SK-N-SH (cell line): ENCODE measurements around the gene OR8B4. TPM values are rescaled to one million over a fixed set of nuclear protein-coding genes. Genes with fewer than 3 reads are reported as not detected.

Source experiments
- CTCF ChIA-PET: fragments of 300-600, 350-600 bp; formaldehyde crosslinking; extraction: SDS; loops from one replicate; lab custom pipeline; 2021; lab: Yijun Ruan, JAX
- POLR2A ChIA-PET: fragments of 350-600 bp; sonication (Branson Sonifier 250); formaldehyde crosslinking; extraction: SDS; loops from one replicate; lab custom pipeline; 2020; ENCODE audit warnings: antibody characterized with exemption, inconsistent platforms; lab: Yijun Ruan, JAX
- DNase-seq: peaks from one replicate; pipeline ENCODE4 v3.0.0; 2012
- H2AFZ ChIP-seq: fragments of 200-600 bp; sonication (generic); 2 replicates; pipeline ENCODE4 v1.8.1; 2016; ENCODE audit warnings: antibody characterized with exemption, mild to moderate bottlenecking, low read depth
- H3F3A ChIP-seq: fragments of 200-600 bp; sonication (generic); replicated peaks from 2 replicates; pipeline ENCODE3; 2016; ENCODE audit warnings: antibody characterized with exemption, mild to moderate bottlenecking; ENCODE audit not compliant: insufficient read depth
- H3K27ac ChIP-seq, 2 experiments: fragments of 200-500 bp in 1 of 2; fragments of 200-600 bp in 1 of 2; sonication (Bioruptor generic) in 1 of 2; sonication (generic), shearing (Covaris generic) in 1 of 2; 2 replicates each; pipeline versions ENCODE4 v1.5.1 to v1.6.1; 2014 to 2016; ENCODE audit warnings: low read depth in 2 of 2, inconsistent platforms in 1 of 2, low read length in 1 of 2, mild to moderate bottlenecking in 1 of 2, mixed read lengths in 1 of 2
- H3K27me3 ChIP-seq: fragments of 200-600 bp; sonication (generic), shearing (Covaris generic); 2 replicates; pipeline ENCODE4 v1.6.1; 2016; ENCODE audit warnings: mixed run types; ENCODE audit not compliant: insufficient read depth
- H3K36me3 ChIP-seq, 2 experiments: fragments of 200-500 bp in 1 of 2; fragments of 200-600 bp in 1 of 2; sonication (Bioruptor generic) in 1 of 2; sonication (generic) in 1 of 2; replicated peaks in 1 of 2; 2 replicates each; pipeline versions ENCODE3 to v1.5.1; 2014 to 2016; ENCODE audit warnings: low read length in 1 of 2, mild to moderate bottlenecking in 1 of 2; ENCODE audit not compliant: insufficient read depth in 2 of 2, control insufficient read depth in 1 of 2
- H3K4me1 ChIP-seq, 2 experiments: fragments of 200-500 bp in 1 of 2; fragments of 200-600 bp in 1 of 2; sonication (Bioruptor generic) in 1 of 2; sonication (generic), shearing (Covaris generic) in 1 of 2; 2 replicates each; pipeline versions ENCODE4 v1.5.1 to v1.6.1; 2014 to 2016; ENCODE audit warnings: low read depth in 1 of 2, low read length in 1 of 2, mixed run types in 1 of 2; ENCODE audit not compliant: insufficient read depth in 2 of 2, control insufficient read depth in 1 of 2
- H3K4me2 ChIP-seq: fragments of 200-600 bp; sonication (generic), shearing (Covaris generic); 2 replicates; pipeline ENCODE4 v1.6.1; 2017; ENCODE audit warnings: mixed run types
- H3K4me3 ChIP-seq, 2 experiments: fragments of 200-500 bp in 1 of 2; fragments of 200-600 bp in 1 of 2; sonication (Bioruptor generic) in 1 of 2; sonication (generic), shearing (Covaris generic) in 1 of 2; 2 replicates each; pipeline versions ENCODE4 v1.5.1 to v1.8.1; 2014 to 2016; ENCODE audit warnings: low read depth in 2 of 2, inconsistent platforms in 1 of 2, low read length in 1 of 2, mild to moderate bottlenecking in 1 of 2, mixed read lengths in 1 of 2, moderate library complexity in 1 of 2
- H3K79me2 ChIP-seq: fragments of 200-600 bp; sonication (generic); 2 replicates; pipeline ENCODE4 v1.8.1; 2017; ENCODE audit warnings: mild to moderate bottlenecking; ENCODE audit not compliant: insufficient read depth
- H3K9ac ChIP-seq: fragments of 200-600 bp; sonication (generic); 2 replicates; pipeline ENCODE4 v1.6.1; 2017; ENCODE audit warnings: mixed run types
- H3K9me2 ChIP-seq: fragments of 200-600 bp; sonication (generic); 2 replicates; pipeline ENCODE4 v1.6.1; 2017; ENCODE audit warnings: mixed run types
- H3K9me3 ChIP-seq: fragments of 200-600 bp; sonication (generic); 2 replicates; pipeline ENCODE4 v1.6.1; 2017; ENCODE audit warnings: mixed run types, mild to moderate bottlenecking, moderate library complexity
- H4K20me1 ChIP-seq: fragments of 200-600 bp; sonication (generic); 2 replicates; pipeline ENCODE4 v1.6.1; 2017; ENCODE audit warnings: mild to moderate bottlenecking, mixed run types; ENCODE audit not compliant: insufficient read depth
- CHD2 ChIP-seq: fragments of 150-350 bp; IDR thresholded peaks from 2 replicates; pipeline ENCODE4 v1.6.1; 2018; ENCODE audit warnings: low read length; ENCODE audit not compliant: partially characterized antibody
- ELF1 ChIP-seq: IDR thresholded peaks from 2 replicates; pipeline ENCODE4 v1.4.0; 2012
- GABPA ChIP-seq: IDR thresholded peaks from 2 replicates; pipeline ENCODE4 v1.4.0; 2012; ENCODE audit warnings: low read depth, mild to moderate bottlenecking
- JUND ChIP-seq: IDR thresholded peaks from 2 replicates; pipeline ENCODE4 v1.4.0; 2012
- MEF2A ChIP-seq: IDR thresholded peaks from 2 replicates; pipeline ENCODE4 v1.4.0; 2012; ENCODE audit warnings: low read depth, borderline replicate concordance
- TCF12 ChIP-seq: IDR thresholded peaks from 2 replicates; pipeline ENCODE4 v1.4.0; 2012
- YY1 ChIP-seq: IDR thresholded peaks from 2 replicates; pipeline ENCODE4 v1.4.0; 2012; ENCODE audit warnings: low read depth, mild to moderate bottlenecking
- WGBS: methylation state at CpG from one replicate; pipeline ENCODE4 v1.1.6; 2017; ENCODE audit warnings: low lambda C conversion rate; 5-methylcytosine and 5-hydroxymethylcytosine counted together
- polyA plus RNA-seq, 3 experiments: library from polyadenylated mRNA; depleted of rRNA; stranded (reverse); fragments of >200 nt; gene quantifications; 2 replicates each; pipeline ENCODE4 v1.2.3, GENCODE V29; 2012
- TF ChIP-seq, protein P1 (sequence below): IDR thresholded peaks from 2 replicates; pipeline ENCODE4; 2012
- TF ChIP-seq, protein P2 (sequence below): IDR thresholded peaks from 2 replicates; pipeline ENCODE4 v1.4.0; 2012; ENCODE audit warnings: low read depth, borderline replicate concordance
- TF ChIP-seq, protein P3 (sequence below): IDR thresholded peaks from 2 replicates; pipeline ENCODE4 v1.4.0; 2012; ENCODE audit warnings: low read depth, borderline replicate concordance

OR8B4 gene
- polyA plus RNA-seq, 1 of the 3 experiments (the other 2 are of a cell fraction), result not detected

DNA sequence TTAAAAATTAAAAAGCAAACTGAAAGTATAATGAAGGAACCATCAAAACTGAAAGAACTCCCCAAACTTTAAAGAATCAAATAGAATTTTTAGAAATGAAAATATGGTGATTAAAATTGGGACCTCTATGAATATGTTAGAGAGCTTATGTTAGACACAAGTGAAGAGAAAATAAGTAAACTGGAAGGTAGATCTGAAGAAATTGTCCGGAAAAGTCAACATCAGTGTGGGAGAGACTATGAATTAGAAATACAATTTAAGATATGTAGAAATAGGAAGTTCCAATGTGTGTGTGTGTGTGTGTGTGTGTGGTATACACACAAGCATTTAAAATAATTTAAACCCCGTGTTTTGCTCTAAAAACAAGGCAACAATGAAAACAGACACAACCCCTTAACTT lies 4.9 kb upstream of the OR8B4 start:
- WGBS, result 15% methylated on average over 2 of the region's 2 CpGs
- CTCF ChIA-PET, result no interaction called here

DNA sequence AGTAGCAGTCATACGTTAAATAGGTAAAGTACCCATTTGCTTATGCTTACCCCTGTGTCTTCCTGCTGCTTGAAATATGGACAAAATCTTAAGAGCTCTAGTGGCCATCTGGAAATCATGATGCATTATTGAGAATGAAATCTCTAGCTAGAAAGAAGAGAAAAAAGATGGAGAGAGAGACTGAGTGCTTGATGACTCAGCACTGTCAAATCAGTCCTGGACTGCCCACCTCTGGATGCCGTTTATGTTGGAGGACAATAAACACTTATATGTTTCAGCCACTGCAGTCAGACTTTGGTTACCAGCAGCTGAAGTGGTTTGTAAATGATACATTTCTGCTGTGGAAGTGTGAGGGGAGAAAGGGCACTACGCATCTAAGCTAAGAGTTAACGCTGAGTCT lies 3.6 kb downstream of the OR8B4 start:
- DNase-seq, result no peak
- no peak for TF ChIP-seq CHD2
- TF ChIP-seq, protein P1, sequence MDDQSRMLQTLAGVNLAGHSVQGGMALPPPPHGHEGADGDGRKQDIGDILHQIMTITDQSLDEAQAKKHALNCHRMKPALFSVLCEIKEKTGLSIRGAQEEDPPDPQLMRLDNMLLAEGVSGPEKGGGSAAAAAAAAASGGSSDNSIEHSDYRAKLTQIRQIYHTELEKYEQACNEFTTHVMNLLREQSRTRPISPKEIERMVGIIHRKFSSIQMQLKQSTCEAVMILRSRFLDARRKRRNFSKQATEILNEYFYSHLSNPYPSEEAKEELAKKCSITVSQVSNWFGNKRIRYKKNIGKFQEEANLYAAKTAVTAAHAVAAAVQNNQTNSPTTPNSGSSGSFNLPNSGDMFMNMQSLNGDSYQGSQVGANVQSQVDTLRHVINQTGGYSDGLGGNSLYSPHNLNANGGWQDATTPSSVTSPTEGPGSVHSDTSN, result no peak
- peak; percentile 17; the same call in 1 of the 2 replicates for TF ChIP-seq TCF12
- no peaks in the 10 kb centered on the region for H3K4me1 ChIP-seq
- POLR2A ChIA-PET, result no interaction called here
- H3K9me2 ChIP-seq, result no peaks in the 10 kb centered on the region; the same call in 1 of the 2 replicates
- CTCF ChIA-PET, result interaction anchor here (1.5 kb wide), 1 partner anchor 10 kb away, joined by 5 read pairs; no protein-coding TSS in a partner anchor
- H3K9ac ChIP-seq, result no peak overlapping the region
- H4K20me1 ChIP-seq, result no peaks in the 10 kb centered on the region
- no peaks in the 10 kb centered on the region for H3K9me3 ChIP-seq
- no peak overlapping the region for H3K4me3 ChIP-seq
- H3K4me2 ChIP-seq, result no peak overlapping the region
- H3K27me3 ChIP-seq, result no peaks in the 10 kb centered on the region; the same call in 1 of the 2 replicates
- no peaks in the 10 kb centered on the region for H3K36me3 ChIP-seq
- no peak overlapping the region for H2AFZ ChIP-seq
- H3K79me2 ChIP-seq, result no peaks in the 10 kb centered on the region
- 1% methylated on average over 4 of the region's 4 CpGs for WGBS
- no peaks in the 10 kb centered on the region for H3F3A ChIP-seq
- H3K27ac ChIP-seq, result no peak overlapping the region

More for the DNA sequence above, 4.9 kb upstream of the OR8B4 start:
- H3K4me3 ChIP-seq, result no peak overlapping the region
- H3K9me3 ChIP-seq, result no peaks in the 10 kb centered on the region
- H3K27me3 ChIP-seq, result no peaks in the 10 kb centered on the region
- H3F3A ChIP-seq, result no peaks in the 10 kb centered on the region
- H3K79me2 ChIP-seq, result no peaks in the 10 kb centered on the region
- H2AFZ ChIP-seq, result no peak overlapping the region
- H3K9ac ChIP-seq, result no peak overlapping the region
- no peaks in the 10 kb centered on the region for H4K20me1 ChIP-seq
- no peak overlapping the region for H3K27ac ChIP-seq
- no peaks in the 10 kb centered on the region for H3K9me2 ChIP-seq
- H3K4me1 ChIP-seq, result no peaks in the 10 kb centered on the region
- TF ChIP-seq ELF1 (no peak), TCF12 (no peak), GABPA (no peak), MEF2A (no peak), JUND (no peak), YY1 (no peak)
- TF ChIP-seq, protein P2, sequence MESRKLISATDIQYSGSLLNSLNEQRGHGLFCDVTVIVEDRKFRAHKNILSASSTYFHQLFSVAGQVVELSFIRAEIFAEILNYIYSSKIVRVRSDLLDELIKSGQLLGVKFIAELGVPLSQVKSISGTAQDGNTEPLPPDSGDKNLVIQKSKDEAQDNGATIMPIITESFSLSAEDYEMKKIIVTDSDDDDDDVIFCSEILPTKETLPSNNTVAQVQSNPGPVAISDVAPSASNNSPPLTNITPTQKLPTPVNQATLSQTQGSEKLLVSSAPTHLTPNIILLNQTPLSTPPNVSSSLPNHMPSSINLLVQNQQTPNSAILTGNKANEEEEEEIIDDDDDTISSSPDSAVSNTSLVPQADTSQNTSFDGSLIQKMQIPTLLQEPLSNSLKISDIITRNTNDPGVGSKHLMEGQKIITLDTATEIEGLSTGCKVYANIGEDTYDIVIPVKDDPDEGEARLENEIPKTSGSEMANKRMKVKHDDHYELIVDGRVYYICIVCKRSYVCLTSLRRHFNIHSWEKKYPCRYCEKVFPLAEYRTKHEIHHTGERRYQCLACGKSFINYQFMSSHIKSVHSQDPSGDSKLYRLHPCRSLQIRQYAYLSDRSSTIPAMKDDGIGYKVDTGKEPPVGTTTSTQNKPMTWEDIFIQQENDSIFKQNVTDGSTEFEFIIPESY, result no peak
- TF ChIP-seq, protein P3, sequence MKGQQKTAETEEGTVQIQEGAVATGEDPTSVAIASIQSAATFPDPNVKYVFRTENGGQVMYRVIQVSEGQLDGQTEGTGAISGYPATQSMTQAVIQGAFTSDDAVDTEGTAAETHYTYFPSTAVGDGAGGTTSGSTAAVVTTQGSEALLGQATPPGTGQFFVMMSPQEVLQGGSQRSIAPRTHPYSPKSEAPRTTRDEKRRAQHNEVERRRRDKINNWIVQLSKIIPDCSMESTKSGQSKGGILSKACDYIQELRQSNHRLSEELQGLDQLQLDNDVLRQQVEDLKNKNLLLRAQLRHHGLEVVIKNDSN, result no peak
- no peaks in the 10 kb centered on the region for H3K36me3 ChIP-seq
- DNase-seq, result no peak
- POLR2A ChIA-PET, result no interaction called here
- H3K4me2 ChIP-seq, result no peak overlapping the region
